Urothelium cell line (cell line): ENCODE results near the gene NAA20.

Source experiments
- DNase-seq: peaks from one replicate; pipeline ENCODE4 v3.0.0; 2011; ENCODE audit warnings: low spot score, mixed read lengths
- FAIRE-seq: peaks from 2 replicates; lab custom pipeline; 2011; peaks lifted over from hg19 to GRCh38; lab: Jason Lieb, UNC

NAA20 gene, protein sequence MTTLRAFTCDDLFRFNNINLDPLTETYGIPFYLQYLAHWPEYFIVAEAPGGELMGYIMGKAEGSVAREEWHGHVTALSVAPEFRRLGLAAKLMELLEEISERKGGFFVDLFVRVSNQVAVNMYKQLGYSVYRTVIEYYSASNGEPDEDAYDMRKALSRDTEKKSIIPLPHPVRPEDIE

GRCh38 chr20:20017001-20017843 is at the start of gene NAA20:
Gene NAA20 (plus strand): TSS chr20:20017362. CDS start chr20:20017397, 35 bp downstream.
- FAIRE-seq (no peak), DNase-seq (peak; percentile 97)

GRCh38 chr20:19967445-19967844 is 49.7 kb upstream of the NAA20 start:
- DNase-seq (no peak), FAIRE-seq (no peak)

DNA sequence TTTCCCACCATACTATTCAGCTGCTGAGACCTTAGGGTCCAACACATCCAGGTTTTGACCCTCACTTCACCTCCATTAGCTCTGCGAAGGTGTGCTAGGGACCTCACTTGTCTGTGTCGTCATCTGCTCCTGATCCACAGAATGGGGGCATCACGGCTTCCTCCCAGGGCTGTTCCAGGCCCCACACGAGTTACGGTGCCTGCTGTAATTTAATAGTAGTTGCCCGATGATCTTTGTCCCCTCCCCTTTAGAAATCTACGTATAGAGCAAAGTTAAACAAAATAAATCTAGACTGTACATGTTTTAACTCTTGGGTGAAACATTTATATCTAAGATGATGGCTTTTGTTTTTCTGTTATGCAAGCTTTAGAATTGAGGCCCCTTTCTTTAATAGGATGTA is 49.1 kb upstream of the NAA20 start:
- DNase-seq (no peak), FAIRE-seq (no peak)

GRCh38 chr20:19968466-19969073 is 48.6 kb upstream of the NAA20 start:
- FAIRE-seq (no peak), DNase-seq (no peak)

- DNase-seq, result no peak
- FAIRE-seq, result no peak
These were observed 48.1 kb upstream of the NAA20 start for GRCh38 chr20:19969106-19969505.

DNA sequence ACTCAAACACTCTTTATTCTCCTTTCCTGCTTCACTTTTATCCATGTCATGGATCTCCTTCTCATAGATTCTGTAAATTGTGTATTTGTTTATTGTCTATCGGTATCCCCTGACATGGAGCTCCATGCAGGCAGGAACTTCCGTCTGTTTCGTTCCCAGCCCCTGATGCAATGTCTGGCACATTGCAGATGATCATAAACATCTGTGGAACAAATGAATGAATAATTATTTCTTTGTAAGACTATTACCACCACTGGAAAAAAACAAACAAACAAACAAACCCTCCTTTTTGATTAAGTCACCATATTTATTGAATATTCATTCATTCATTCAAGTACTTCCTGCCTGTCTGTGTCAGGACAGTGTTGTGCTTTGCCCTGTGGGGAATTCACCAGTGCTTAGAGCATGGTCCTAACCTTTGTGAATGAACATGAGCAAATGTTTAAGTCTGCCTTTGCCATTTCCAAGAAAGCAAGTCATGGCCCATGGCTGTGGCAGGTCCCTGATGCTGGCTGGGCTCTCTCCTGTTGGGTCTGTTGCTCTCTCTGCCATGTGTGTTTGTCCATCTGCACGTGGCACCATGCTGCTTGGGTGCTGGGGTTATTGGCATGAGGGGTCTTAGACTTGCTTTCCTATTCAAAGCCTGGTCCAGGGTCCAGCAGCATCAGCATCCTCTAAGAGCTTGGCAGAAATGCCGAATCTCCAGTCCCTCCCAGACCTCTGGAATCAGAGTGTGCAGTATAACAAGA is 47.5 kb upstream of the NAA20 start:
- FAIRE-seq, result no peak

GRCh38 chr20:19970256-19970765 is 46.9 kb upstream of the NAA20 start:
- FAIRE-seq, result no peak
- no peak for DNase-seq

More for the DNA sequence above, 47.5 kb upstream of the NAA20 start:
- DNase-seq, result no peak

GRCh38 chr20:19971116-19971515 is 46.0 kb upstream of the NAA20 start:
- FAIRE-seq, result no peak
- no peak for DNase-seq

- FAIRE-seq, result no peak
These were observed 43.1 kb upstream of the NAA20 start for GRCh38 chr20:19973961-19974629.

GRCh38 chr20:19974630-19975435 is 42.3 kb upstream of the NAA20 start:
- DNase-seq, result peak; percentile 66

More at GRCh38 chr20:19973961-19974629, 43.1 kb upstream of the NAA20 start:
- DNase-seq, result peak; percentile 38

GRCh38 chr20:19975436-19975799 is 41.7 kb upstream of the NAA20 start:
- DNase-seq (peak; percentile 48), FAIRE-seq (no peak)

More at GRCh38 chr20:19974630-19975435, 42.3 kb upstream of the NAA20 start:
- FAIRE-seq, result no peak

GRCh38 chr20:19975901-19976300 is 41.3 kb upstream of the NAA20 start:
- peak; percentile 41 for DNase-seq
- no peak for FAIRE-seq

GRCh38 chr20:19976595-19977372 is 40.4 kb upstream of the NAA20 start:
- FAIRE-seq, result no peak
- peak; percentile 81 for DNase-seq

GRCh38 chr20:19977373-19977770 is 39.8 kb upstream of the NAA20 start:
- DNase-seq, result peak; percentile 29
- FAIRE-seq, result no peak

DNA sequence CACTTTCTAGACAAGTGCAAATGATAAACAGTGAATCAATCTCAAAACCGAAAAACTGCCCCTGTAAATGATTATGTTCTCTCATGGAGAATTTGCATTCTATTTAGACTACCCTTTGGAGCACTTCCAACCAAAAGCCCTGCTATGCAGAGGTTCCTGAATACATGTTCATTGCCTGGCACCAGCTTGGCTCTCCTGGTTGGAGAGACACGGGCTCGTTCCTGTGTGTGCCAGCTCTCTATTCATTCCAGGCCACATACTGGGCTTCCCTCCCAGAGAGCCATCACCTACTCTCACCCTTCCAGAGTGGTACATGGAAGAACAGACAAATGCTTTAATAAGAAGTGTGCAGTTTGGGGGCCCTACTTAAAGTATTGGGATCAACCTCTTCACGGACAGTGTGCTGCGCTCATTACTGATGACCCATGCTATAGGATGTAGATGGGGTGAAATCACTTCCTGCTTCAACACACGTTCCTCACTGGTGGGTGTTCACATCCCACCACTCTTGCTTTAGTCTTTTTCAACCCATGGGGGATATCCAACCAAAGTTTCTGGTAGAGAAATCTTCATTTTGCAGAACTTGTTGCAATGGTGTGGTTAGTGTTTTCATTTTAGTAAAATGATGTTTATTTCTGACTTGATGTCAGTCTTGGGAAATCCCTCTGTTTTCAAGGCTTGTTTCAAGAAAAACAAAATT is 38.5 kb upstream of the NAA20 start:
- FAIRE-seq (no peak), DNase-seq (no peak)

DNA sequence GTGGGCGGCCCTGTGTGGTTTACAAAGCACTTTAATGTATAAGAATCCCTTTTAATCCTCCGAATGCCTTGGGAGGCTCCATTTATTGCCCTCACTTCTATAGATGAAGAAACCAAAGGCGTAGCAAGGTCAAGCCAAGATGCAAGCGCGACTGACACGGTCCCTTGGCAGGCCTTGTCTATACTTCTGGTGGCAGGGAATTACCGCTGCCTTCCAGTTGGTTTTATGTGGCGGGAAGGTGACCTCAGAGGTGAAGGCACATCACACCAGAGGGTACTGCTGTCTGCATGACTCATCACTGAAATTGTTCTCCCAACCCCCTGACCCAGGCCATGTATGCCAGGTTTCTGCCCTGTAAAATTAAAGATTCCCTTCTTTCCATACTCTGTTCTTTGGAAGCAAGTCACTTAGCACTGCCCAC is 36.1 kb upstream of the NAA20 start:
- peak; percentile 66 for DNase-seq
- FAIRE-seq, result no peak

DNA sequence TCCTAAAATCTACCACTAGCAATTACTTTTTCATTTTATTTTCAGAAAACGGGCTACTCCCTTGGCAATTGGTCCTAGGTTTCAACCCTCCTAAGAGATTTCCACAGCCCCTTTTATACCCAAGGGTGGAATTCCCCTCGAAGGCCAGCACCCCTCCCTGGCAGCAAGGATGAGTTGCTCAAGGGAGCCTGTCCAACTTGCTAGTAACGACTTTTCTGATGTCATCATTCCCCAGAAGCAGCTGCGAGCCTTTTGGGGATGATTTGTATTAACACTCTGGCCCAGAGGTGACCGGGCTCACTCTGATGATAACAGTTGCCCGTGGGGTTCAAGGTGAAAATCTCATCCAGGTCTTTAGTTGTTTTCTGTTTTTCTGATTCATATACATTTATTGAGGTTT is 30.7 kb upstream of the NAA20 start:
- FAIRE-seq, result no peak
- DNase-seq, result no peak

DNA sequence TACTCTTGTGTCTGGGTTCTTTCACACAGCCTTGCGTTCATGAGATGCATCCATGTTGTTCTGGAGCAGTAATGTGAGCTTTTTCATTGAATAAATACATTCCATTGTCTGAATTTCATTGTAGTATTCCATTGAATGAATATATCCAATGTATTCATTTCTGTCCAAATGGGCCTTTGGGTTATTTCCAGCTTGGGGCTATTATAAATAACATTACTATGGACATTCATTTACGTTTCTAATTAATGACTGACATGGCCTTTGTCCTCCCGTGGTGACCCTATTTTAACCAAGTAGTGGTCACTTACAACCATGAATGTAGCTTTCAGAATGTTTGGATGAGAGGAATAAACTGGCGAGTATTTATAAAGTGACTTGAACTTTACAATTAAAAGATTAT is 30.1 kb upstream of the NAA20 start:
- no peak for DNase-seq
- no peak for FAIRE-seq
